ENCODE data around the gene IREB2. TPM values are rescaled to one million over a fixed set of nuclear protein-coding genes. Genes with fewer than 3 reads are reported as not detected.
"Not testable (repeated sequence)": the region's sequence is repeated elsewhere in the genome, so short reads cannot be mapped to it uniquely, and the experiment has no call there.

Gene IREB2
- total and polyA plus RNA-seq, 10 donors: 8.6 to 92.6 (median 66.8) TPM

DNA sequence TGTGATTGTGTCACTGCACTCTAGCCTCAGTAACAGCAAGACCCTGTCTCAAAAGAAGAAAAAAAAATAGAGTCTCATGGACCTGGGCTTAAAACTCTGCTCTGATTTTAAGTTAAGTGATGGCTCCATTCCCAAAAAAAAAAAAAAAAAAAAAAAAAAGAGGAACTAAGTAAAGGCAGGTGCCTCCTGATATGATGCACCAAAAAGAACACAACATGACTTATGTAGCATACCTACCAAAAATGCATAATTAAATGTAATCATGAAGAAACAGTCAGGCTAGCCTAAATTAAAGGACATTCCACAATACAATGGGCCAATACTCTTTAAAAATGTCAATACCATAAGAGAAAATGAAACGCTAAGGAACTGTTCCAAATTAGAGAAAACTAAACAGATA is 5.4 kb upstream of the IREB2 start:
- Histone ChIP-seq H3K4me1 (peaks cover 0 to 10% (median 7%) of the 10 kb centered on the region in 6 donors), H3K4me3 (no peak overlapping the region), H3K9me3 (no peaks in the 10 kb centered on the region), H3K27me3 (replicated peaks in 1 of 7) (peaks cover 0 to 20% (median 0%) of the 10 kb centered on the region in 7 donors), H3K27ac (no peak overlapping the region), H3K36me3 (no peaks in the 10 kb centered on the region)
- WGBS, 5 donors: 90 to 100% (median 96%) methylated on average over 1 of the region's 1 CpG
- intact Hi-C loops (cut with DNase I; ENCODE audit: low total_unique reads): no loop called here
- no peak for DNase-seq
- TF ChIP-seq POLR2AphosphoS5 (IDR thresholded peaks at IDR 0.05): no peak
- TF ChIP-seq, protein P1, sequence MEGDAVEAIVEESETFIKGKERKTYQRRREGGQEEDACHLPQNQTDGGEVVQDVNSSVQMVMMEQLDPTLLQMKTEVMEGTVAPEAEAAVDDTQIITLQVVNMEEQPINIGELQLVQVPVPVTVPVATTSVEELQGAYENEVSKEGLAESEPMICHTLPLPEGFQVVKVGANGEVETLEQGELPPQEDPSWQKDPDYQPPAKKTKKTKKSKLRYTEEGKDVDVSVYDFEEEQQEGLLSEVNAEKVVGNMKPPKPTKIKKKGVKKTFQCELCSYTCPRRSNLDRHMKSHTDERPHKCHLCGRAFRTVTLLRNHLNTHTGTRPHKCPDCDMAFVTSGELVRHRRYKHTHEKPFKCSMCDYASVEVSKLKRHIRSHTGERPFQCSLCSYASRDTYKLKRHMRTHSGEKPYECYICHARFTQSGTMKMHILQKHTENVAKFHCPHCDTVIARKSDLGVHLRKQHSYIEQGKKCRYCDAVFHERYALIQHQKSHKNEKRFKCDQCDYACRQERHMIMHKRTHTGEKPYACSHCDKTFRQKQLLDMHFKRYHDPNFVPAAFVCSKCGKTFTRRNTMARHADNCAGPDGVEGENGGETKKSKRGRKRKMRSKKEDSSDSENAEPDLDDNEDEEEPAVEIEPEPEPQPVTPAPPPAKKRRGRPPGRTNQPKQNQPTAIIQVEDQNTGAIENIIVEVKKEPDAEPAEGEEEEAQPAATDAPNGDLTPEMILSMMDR (IDR thresholded peaks at IDR 0.05 in 8 of 11, conservative IDR thresholded peaks at IDR 0.05 in 3 of 11): no peak
- TF ChIP-seq POLR2A (IDR thresholded peaks at IDR 0.05): no peak

DNA sequence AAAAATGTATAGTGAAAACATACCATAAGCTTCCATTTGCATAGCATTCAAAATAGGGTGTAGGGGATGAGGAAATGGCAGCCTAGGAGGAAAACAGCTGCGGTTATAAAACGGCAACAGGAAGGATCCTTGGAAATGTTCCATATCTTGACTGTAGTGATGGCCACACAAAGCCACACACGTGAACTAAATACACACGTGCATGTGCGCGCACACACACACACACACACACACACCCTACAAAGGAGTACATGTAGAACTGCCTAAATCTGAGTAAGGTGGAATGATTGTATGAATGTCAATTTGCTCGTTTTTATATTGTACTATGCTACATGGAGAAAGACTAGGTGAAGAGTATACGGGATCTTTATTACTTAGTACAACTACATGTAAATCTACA is 3.9 kb upstream of the IREB2 start:
- intact Hi-C loops (cut with DNase I; ENCODE audit: low total_unique reads): no loop called here
- no peaks in the 10 kb centered on the region for H3K9me3 ChIP-seq
- no peaks in the 10 kb centered on the region for H3K36me3 ChIP-seq
- TF ChIP-seq POLR2AphosphoS5 (IDR thresholded peaks at IDR 0.05): no peak
- TF ChIP-seq, protein P1 (IDR thresholded peaks at IDR 0.05 in 8 of 11, conservative IDR thresholded peaks at IDR 0.05 in 3 of 11): no peak
- no peak for TF ChIP-seq POLR2A (IDR thresholded peaks at IDR 0.05)
- WGBS, 5 donors: 22 to 44% (median 33%) methylated on average over 8 of the region's 8 CpGs
- H3K4me3 ChIP-seq: no peak overlapping the region
- no peak for DNase-seq
- peaks cover 0 to 15% (median 10%) of the 10 kb centered on the region in 6 donors for H3K4me1 ChIP-seq
- H3K27me3 ChIP-seq (replicated peaks in 1 of 7): peaks cover 0 to 20% (median 0%) of the 10 kb centered on the region in 7 donors
- no peak overlapping the region for H3K27ac ChIP-seq

DNA sequence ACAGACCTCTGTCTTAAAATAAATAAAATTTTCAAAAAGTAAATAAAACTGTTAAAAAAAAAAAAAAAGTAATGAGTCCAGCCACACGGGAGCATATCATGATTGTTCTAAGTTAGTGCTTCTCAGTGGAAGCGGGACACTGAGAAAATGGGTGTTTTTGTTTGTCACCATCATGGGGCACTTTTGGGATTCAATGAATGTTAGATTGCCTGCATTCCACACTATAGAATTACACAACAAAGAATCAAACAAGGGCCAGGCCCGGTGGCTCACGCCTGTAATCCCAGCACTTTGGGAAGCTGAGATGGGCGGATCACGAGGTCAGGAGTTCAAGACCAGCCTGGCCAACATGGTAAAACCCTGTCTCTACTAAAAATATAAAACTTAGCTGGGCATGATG is 3.3 kb upstream of the IREB2 start:
- H3K9me3 ChIP-seq; H3K27ac ChIP-seq; H3K4me3 ChIP-seq; intact Hi-C loops (cut with DNase I; ENCODE audit: low total_unique reads); DNase-seq; H3K36me3 ChIP-seq: not testable (repeated sequence)
- peaks cover 0 to 18% (median 0%) of the 10 kb centered on the region in 7 donors for H3K27me3 ChIP-seq (replicated peaks in 1 of 7)
- peaks cover 4 to 21% (median 16%) of the 10 kb centered on the region in 6 donors for H3K4me1 ChIP-seq
- WGBS, 5 donors: 80 to 91% (median 88%) methylated on average over 6 of the region's 6 CpGs

DNA sequence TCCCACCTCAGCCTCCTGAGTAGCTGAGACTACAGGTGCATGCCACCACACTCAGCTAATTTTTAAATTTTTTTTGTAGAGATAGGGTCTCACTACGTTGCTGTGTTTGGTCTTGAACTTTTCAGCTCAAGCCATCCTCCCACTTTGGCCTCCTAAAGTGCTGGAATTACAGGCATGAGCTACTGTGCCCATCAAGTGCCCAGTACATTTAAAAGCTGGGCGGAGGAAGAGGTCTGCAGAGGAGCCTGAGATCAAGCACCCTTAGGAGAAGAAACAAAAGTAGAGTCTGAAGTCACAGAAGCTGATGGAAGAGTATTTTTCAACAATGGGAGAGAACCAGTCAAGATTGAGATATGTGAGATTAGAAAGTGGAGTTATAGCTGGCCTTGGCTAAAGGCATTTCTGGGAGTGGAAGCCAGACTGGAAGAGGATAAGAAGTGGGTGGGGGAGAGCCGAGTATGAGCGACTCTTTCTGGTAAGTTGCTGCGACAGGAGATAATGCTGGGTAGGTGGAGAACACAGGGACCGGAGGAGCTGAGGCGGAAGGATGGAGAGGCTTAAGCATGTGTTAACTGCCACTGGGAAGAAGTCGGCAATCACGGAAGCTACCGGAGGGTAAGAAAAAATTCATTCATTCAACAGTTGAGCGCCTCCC is 782 bp upstream of the IREB2 start:
- WGBS, 5 donors: 13 to 16% (median 15%) methylated on average over 11 of the region's 11 CpGs
- Histone ChIP-seq H3K27ac (peak overlapping the region; percentile 93 to 98 (median 96)), H3K27me3 (replicated peaks in 1 of 7) (no peaks in the 10 kb centered on the region), H3K4me3 (peak overlapping the region; percentile 62 to 96 (median 86)), H3K36me3 (peaks cover 0 to 27% (median 18%) of the 10 kb centered on the region in 6 donors), H3K4me1 (peaks cover 23 to 46% (median 41%) of the 10 kb centered on the region in 6 donors), H3K9me3 (no peaks in the 10 kb centered on the region)
- DNase-seq: no peak
- TF ChIP-seq, protein P1 (IDR thresholded peaks at IDR 0.05 in 8 of 11, conservative IDR thresholded peaks at IDR 0.05 in 3 of 11): no peak
- TF ChIP-seq POLR2A (IDR thresholded peaks at IDR 0.05): no peak
- no peak for TF ChIP-seq POLR2AphosphoS5 (IDR thresholded peaks at IDR 0.05)
- intact Hi-C loops (cut with DNase I; ENCODE audit: low total_unique reads): no loop called here

All from spleen (tissue), 11 donors.